DMS79 treated with DMSO at 0.1 percent for 48 hours (cell line): ENCODE data around the gene YTHDF1.

Experiments used
- DNase-seq: peaks from one replicate; lab custom pipeline; 2025; lab: John Stamatoyannopoulos, UW

The YTHDF1 gene

DNA sequence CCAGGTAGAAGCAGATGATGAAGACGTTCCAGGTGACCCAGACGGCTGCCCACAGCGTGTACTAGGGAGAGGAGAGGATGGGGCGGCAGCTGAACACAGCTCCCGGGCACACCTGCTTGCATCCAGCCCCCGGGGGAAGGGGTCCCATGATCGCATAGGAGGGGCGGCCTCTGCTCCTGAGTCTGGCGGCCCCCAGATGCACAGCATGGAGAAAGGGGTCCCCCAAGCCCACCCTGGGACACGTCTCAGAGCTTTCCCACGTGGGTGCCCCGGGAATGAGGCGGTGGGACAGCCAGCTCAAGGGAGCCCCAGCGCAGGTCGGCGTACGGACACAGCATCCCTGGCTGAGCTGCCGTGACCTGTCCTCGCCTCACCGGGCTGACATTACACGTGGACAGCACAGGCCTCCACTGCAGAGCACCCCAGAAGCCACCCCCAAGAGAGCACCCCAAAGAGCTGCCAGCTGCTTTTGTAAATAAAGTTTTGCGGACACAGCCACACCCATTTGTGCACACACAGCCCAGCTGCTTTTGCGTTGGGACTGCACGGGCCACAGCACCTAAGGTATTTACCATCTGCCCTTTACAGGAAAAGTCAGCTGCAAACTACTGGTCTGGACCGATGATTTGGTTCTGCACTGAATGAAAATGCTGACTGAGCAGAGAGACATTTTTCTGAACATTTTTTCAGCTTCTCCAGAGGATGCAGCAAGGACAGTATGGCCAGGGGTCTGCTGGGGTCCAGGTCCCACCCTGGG is 33.1 kb upstream of the YTHDF1 start:
- DNase-seq: no peak

- DNase-seq: no peak
Measured at GRCh38 chr20:63247671-63248228, 31.8 kb upstream of the YTHDF1 start.

GRCh38 chr20:63246490-63247288 is 30.8 kb upstream of the YTHDF1 start:
- DNase-seq: peak; percentile 22

GRCh38 chr20:63244468-63244867 is 28.5 kb upstream of the YTHDF1 start:
- DNase-seq: no peak

GRCh38 chr20:63243604-63244247 is 27.8 kb upstream of the YTHDF1 start:
- no peak for DNase-seq

DNA sequence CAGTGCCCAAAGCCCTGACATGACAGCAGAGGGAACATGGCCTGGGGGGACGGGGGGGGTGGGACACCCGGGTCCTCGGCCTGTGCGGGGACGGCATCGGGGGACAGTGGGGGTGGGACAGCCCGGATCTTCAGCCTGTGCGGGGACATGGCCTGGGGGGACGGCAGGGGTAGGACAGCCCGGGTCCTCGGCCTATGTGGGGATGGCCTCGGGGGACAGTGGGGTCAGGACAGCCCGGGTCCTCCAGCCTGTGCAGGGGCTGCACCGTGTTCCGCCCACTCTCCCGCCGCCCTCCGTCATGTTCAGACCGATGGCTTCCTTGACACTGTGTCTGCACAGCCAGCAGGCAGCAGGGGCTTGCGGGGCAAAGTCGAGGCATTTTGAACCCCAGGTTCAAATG is 26.8 kb upstream of the YTHDF1 start:
- DNase-seq: no peak

GRCh38 chr20:63241272-63241671 is 25.3 kb upstream of the YTHDF1 start:
- DNase-seq: peak; percentile 87

DNA sequence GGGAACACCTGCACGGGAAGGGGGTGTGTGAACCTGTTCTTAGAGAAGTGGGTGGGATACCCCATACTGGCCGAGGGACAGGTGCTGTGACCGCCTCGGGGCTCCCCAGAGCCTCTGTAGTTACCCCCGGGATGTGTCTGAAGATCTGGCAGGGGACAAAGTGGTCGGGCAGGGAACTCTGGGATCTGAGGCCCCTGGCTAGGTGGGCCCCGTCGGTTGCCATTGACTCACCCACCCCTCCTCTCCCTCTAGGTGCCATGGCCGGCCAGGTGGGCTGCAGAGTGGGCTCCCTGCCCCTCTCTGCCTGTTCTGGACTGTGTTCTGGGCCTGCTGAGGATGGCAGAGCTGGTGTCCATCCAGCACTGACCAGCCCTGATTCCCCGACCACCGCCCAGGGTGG is 24.1 kb upstream of the YTHDF1 start:
- DNase-seq: no peak

- DNase-seq: no peak
Measured at GRCh38 chr20:63239431-63239830, 23.5 kb upstream of the YTHDF1 start.

DNA sequence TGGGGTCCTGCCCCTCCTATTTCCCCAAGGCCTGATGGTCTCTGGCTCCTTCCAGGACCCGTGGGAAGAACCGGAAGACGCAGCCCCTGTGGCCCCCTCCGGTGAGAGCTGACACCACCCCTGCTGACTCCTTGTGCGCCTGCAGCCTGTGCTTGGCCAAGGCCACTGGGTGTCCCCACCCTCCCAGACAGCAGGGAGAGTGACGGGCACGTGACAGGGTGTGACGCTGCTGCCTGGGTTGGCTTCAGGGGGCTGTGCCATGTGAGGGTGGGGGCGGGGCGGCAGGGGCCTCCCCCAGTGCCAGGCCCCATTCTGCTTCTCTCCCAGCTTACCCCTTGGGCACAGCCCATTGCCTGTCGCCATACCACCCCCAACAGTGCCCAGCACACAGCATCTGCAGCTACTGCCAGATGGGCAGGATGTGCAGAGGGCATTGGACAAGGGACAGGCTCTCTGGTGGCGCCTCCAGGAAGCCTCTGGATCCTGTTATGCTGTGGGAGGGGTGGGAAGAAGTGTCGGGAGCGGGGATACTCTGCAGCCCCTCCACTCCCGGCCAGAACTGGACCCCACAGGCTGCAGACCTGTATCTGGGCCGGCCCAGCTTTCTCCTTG is 22.7 kb upstream of the YTHDF1 start:
- no peak for DNase-seq

DNA sequence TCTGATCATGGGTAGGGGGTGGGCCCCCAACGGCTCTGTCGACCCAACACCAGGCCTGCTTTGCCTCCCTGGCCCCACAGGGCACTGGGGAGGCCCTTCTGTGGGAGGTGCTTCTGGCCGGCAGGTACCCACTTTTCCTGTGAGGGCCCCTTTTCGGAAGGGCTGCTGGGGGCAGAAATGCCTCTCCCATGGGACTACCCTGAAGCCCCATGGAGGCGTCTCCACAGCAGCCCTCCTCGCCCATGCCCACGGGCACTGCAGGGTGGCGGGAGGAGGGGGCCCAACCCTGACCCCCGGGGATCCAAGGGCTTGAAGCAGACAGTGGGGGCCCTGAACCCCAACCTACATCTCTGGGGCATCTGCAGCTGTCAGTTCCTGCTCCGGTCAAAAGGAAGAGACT is 22.1 kb upstream of the YTHDF1 start:
- no peak for DNase-seq

DNA sequence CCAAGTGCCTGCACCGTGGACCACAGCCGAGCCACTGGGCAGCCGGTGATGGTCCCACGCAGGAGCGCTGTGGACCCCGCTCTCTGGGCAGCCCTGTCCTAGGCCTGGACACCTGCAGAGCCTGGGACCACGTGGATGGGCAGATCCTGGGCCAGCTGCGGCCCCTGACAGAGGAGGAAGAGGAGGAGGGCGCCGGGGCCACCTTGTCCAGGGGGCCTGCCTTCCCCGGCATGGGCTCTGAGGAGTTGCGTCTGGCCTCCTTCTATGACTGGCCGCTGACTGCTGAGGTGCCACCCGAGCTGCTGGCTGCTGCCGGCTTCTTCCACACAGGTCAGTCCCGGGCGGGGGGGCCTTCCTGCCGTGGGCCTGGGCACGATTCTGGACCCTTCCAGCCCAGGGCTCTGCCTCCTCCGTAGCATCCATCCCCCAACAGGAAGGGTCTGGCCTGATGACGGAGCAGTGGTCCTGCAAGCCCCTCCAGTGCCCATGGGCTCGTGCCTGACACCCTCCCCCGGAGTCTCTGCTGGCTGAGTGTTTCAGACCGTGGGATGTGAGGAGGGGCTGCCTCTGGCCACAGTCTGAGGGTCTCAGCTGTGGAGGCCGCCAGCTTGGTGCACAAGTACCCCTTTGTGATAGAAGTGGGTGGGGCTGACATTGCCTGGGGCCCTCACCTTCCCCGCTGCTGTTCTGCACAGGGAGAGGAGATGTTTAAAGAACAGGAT is 20.3 kb upstream of the YTHDF1 start:
- DNase-seq: no peak

GRCh38 chr20:63235399-63235983 is 19.6 kb upstream of the YTHDF1 start, which contains the start of gene BIRC7:
Gene BIRC7 (plus strand): TSS chr20:63235905. CDS start chr20:63236097, 192 bp downstream.
- no peak for DNase-seq

DNA sequence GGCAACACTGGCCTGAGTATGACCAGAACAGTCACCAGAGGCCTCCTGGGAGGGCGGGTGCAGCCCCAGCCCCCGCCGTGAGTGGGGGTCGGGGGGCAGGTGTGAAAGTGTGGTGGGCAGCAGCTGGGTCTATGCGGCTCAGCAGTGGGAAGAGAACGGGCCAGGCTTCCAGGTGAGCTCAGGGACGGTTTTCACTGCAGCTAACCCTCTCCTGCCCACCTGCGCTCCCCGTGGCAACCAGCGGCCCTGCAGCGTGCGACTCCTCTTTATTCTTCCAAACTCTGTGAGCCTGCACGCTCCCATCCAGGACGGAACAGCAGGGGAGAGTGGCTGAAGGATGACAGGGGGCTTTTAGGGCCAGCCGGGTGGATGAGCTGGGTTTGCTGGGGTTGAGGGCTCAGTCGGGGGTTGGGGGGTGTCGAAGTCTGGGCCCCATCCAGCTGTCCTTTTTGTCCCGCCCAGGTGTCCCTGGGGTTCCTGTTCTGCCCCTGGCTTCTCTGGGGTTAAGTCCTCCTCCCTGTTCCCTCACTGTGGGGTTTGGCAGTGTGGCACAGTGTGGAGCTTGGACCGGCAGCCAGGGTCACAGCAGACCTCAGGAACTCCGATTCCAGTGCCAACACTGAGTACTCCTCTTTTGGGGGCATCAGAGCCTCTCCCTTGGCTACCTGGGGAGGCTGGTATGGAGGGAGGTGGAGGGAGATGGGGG is 18.9 kb upstream of the YTHDF1 start:
- peak; percentile 67 for DNase-seq

DNA sequence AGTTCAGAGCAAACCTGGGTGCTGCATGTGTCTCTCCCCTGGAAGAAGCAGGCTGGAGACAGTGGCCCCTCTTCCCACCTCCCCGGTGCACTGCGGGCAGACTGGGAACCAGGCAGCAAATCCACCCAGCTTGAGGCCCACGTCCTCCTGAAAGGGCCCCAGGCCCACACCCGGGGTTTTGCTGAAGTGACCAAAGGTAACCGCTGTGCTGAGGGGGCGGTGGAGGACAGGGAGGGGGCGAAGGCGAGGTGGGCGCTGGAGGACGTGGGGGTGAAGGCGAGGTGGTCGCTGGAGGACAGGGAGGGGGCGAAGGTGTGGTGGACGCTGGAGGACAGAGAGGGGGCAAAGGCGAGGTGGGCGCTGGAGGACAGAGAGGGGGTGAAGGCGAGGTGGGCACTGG is 18.0 kb upstream of the YTHDF1 start:
- DNase-seq: no peak

DNA sequence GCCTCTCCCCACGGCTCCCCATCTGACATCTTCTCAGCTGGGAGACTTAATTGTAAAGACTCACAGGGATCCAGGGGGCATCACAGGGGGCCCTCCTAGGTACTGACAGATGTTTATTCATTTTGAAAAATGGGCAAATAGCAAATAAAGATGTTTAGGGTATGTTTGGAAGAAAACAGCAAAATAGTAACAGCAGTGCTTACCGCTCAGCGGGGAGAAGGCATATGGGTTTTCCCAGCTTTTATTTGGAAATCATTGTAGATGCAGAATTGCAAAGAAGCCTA is 17.1 kb upstream of the YTHDF1 start:
- no peak for DNase-seq

GRCh38 chr20:63232235-63233060 is 16.5 kb upstream of the YTHDF1 start:
- no peak for DNase-seq

GRCh38 chr20:63230800-63231268 is 14.9 kb upstream of the YTHDF1 start:
- DNase-seq: no peak

GRCh38 chr20:63228806-63229205 is 12.9 kb upstream of the YTHDF1 start:
- DNase-seq: no peak

DNA sequence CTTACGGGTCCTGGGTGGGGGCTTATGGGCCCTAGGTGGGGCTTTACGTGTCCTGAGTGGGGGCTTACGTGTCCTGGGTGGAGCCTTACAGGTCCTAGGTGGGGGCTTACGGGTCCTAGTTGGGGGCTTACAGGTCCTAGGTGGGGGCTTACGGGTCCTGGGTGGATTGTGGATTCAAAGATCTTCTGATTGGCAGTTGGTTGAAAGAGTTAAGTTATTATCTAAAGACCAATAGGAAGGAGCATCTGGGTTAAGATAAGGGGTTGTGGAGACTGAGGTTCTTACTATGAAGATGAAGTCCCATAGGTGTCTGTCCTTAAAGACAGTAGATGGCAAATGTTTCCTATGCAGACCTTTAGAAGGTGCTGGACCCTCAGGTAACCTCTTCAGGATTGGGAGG is 11.3 kb upstream of the YTHDF1 start:
- DNase-seq: no peak
